HepG2 (cell line): Measurements from ENCODE around the gene NKD1.

Source experiments
- ATRX ChIP-seq: sonication (generic); formaldehyde crosslinking; IDR thresholded peaks from 2 replicates; pipeline ENCODE4 v1.4.0; 2020; ENCODE audit warnings: missing genetic modification reagents, borderline replicate concordance
- CTCF ChIP-seq: sonication (generic); formaldehyde crosslinking; IDR thresholded peaks from 2 replicates; pipeline ENCODE4 v1.5.0; 2020; ENCODE audit warnings: mild to moderate bottlenecking, missing genetic modification reagents, moderate library complexity
- EP300 ChIP-seq, 3 experiments: sonication (generic) in 1 of 3; formaldehyde crosslinking in 1 of 3; IDR thresholded peaks; 2 replicates each; pipeline versions ENCODE4 v1.5.1 to v1.6.1; 2011 to 2020; ENCODE audit warnings: low read depth in 2 of 3, low read length in 2 of 3, borderline replicate concordance in 1 of 3, improper control_type of control experiment in 1 of 3, mild to moderate bottlenecking in 1 of 3, missing genetic modification reagents in 1 of 3, moderate library complexity in 1 of 3
- GABPB1 ChIP-seq: IDR thresholded peaks from 2 replicates; pipeline ENCODE4 v1.6.1; 2016; ENCODE audit warnings: mild to moderate bottlenecking, missing genetic modification reagents, moderate library complexity, missing compliant biosample characterization
- HIC2 ChIP-seq: sonication (generic); formaldehyde crosslinking; IDR thresholded peaks from 2 replicates; pipeline ENCODE4 v1.9.0; 2022; ENCODE audit warnings: low read depth, missing genetic modification reagents
- JUND ChIP-seq: sonication (generic); formaldehyde crosslinking; IDR thresholded peaks from 2 replicates; pipeline ENCODE4 v1.8.0; 2022; ENCODE audit warnings: mild to moderate bottlenecking, missing genetic modification reagents
- KLF6 ChIP-seq: IDR thresholded peaks from 2 replicates; pipeline ENCODE4 v1.8.0; 2016; ENCODE audit warnings: missing biosample characterization, missing genetic modification reagents
- RAD21 ChIP-seq: fragments of 450-650 bp; formaldehyde crosslinking; IDR thresholded peaks from 2 replicates; pipeline ENCODE4 v1.5.0; 2020; ENCODE audit warnings: mild to moderate bottlenecking
- ZNF460 ChIP-seq: sonication (generic); formaldehyde crosslinking; IDR thresholded peaks from 2 replicates; pipeline ENCODE4 v1.5.1; 2020; ENCODE audit warnings: missing genetic modification reagents, mild to moderate bottlenecking, borderline replicate concordance
- TF ChIP-seq, protein P1 (sequence below): sonication (generic); formaldehyde crosslinking; IDR thresholded peaks from 2 replicates; pipeline ENCODE4 v1.4.0; 2020; ENCODE audit warnings: mild to moderate bottlenecking, missing genetic modification reagents
- TF ChIP-seq, protein P2 (sequence below): sonication (generic); formaldehyde crosslinking; IDR thresholded peaks from 2 replicates; pipeline ENCODE4 v1.8.1; 2022; ENCODE audit warnings: low read depth, mild to moderate bottlenecking, missing genetic modification reagents

DNA sequence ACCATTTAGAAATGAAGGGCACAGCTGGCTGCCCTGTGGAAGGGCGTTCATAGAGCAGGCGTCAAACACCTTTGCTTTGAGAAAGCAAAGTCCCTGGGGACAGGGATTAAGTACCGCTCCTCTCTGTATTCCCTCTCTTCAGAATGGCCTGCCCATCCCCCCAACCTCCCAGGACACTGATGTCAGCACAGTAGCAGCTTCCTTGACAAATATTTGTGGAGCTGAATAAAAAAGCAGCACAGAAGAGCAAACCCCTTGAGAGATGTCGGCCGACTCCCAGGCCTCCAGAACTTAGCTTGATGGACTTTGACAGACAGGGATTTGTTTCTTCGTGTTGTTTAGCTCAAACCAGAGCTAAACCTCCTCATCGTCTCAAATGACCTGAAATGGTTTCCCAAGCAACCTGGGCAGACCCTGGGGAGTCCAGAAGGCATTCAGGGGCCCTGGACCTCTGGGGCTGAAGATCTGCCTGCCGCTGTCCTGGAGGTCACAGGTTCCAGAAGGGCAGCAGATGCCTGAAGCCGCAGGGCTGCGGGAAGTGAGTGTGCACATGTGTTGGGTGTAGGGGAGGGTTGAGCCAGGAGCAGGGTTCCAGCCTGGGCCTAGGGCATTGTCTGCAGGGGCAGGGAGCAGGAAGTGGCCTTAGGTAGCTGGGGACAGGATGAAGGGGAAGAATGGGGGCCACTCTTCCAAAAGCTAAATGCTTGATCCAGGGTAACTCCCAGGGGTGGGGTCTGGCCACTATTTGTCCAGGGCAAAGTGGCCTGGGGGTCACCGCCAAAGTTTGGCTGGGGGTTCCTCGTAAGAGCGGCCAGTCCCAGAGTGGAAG is 42.3 kb upstream of the NKD1 start:
- TF ChIP-seq CTCF (CRISPR knock-in tag) (no peak), HIC2 (no peak), ZNF460 (CRISPR knock-in tag) (no peak), EP300 (IDR thresholded peaks at IDR 0.05; ENCODE audit: low read depth in 2 of 2, low read length in 2 of 2) (peak in 1 of 2 experiments; percentile 79; a peak in 2 of 4 replicates), EP300 (CRISPR knock-in tag; IDR thresholded peaks at IDR 0.05; ENCODE audit: borderline replicate concordance) (peak; percentile 57), ATRX (CRISPR knock-in tag) (no peak), JUND (CRISPR knock-in tag) (no peak), KLF6 (no peak; the same call in 1 of the 2 replicates), RAD21 (CRISPR knock-in tag) (peak; percentile 54; the same call in 1 of the 2 replicates), GABPB1 (CRISPR knock-in tag) (peak; percentile 50)
- TF ChIP-seq, protein P1, sequence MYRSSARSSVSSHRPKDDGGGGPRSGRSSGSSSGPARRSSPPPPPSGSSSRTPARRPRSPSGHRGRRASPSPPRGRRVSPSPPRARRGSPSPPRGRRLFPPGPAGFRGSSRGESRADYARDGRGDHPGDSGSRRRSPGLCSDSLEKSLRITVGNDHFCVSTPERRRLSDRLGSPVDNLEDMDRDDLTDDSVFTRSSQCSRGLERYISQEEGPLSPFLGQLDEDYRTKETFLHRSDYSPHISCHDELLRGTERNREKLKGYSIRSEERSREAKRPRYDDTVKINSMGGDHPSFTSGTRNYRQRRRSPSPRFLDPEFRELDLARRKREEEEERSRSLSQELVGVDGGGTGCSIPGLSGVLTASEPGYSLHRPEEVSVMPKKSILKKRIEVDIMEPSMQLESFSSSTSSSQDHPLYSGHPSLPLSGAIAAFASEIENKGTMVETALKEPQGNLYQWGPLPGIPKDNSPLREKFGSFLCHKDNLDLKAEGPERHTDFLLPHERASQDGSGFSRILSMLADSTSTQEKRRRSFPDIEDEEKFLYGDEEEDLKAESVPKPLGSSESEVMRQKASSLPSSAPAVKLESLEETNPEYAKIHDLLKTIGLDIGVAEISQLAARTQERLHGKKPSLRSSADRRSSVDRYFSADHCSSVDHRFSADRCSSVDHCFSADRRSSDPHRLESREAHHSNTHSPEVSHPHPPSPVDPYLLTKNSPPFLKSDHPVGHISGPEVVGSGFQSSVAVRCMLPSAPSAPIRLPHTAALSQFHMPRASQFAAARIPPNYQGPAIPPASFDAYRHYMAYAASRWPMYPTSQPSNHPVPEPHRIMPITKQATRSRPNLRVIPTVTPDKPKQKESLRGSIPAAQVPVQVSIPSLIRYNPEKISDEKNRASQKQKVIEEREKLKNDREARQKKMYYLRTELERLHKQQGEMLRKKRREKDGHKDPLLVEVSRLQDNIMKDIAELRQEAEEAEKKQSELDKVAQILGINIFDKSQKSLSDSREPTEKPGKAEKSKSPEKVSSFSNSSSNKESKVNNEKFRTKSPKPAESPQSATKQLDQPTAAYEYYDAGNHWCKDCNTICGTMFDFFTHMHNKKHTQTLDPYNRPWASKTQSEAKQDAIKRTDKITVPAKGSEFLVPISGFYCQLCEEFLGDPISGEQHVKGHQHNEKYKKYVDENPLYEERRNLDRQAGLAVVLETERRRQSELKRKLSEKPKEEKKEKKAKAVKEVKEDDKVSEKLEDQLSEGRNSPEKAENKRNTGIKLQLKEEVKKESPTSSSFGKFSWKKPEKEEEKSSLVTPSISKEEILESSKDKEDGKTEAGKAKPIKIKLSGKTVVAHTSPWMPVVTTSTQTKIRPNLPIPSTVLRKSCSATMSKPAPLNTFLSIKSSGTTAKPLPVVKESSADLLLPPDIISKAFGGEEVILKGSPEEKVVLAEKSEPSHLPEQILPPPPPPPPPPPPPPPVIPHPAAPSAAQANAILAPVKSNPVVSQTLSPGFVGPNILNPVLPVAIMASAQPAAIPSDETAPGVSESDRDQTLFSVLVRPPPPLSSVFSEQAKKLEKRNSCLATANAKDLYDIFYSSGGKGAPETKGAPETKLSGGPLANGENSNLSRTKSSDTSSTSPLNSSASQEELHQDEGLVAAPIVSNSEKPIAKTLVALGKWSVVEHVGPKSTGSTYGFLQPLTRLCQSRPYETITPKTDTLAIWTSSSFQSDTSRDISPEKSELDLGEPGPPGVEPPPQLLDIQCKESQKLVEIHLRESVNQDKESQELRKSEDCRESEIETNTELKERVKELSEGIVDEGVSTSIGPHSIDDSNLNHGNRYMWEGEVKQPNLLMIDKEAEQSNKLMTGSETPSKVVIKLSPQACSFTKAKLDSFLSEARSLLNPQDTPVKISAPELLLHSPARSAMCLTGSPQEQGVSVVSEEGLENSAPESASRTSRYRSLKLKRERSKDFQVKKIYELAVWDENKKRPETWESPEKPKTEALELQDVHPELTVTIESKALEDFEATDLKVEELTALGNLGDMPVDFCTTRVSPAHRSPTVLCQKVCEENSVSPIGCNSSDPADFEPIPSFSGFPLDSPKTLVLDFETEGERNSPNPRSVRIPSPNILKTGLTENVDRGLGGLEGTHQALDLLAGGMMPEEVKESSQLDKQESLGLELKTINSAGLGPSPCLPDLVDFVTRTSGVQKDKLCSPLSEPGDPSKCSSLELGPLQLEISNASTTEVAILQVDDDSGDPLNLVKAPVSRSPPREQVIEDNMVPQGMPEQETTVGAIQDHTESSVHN (CRISPR knock-in tag) = no peak
- TF ChIP-seq, protein P2, sequence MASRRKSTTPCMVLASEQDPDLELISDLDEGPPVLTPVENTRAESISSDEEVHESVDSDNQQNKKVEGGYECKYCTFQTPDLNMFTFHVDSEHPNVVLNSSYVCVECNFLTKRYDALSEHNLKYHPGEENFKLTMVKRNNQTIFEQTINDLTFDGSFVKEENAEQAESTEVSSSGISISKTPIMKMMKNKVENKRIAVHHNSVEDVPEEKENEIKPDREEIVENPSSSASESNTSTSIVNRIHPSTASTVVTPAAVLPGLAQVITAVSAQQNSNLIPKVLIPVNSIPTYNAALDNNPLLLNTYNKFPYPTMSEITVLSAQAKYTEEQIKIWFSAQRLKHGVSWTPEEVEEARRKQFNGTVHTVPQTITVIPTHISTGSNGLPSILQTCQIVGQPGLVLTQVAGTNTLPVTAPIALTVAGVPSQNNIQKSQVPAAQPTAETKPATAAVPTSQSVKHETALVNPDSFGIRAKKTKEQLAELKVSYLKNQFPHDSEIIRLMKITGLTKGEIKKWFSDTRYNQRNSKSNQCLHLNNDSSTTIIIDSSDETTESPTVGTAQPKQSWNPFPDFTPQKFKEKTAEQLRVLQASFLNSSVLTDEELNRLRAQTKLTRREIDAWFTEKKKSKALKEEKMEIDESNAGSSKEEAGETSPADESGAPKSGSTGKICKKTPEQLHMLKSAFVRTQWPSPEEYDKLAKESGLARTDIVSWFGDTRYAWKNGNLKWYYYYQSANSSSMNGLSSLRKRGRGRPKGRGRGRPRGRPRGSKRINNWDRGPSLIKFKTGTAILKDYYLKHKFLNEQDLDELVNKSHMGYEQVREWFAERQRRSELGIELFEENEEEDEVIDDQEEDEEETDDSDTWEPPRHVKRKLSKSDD = peak; percentile 13; the same call in 1 of the 2 replicates
